HCT116 (cell line): ENCODE data around the gene HNRNPA2B1. TPM values are rescaled to one million over a fixed set of nuclear protein-coding genes. Genes with fewer than 3 reads are reported as not detected.

ENCODE experiments used
- ATAC-seq: fragments of 200-7000 bp; cut with Tn5 transposase; 2 replicates; pipeline ENCODE4 v1.9.1; 2020; ENCODE audit warnings: mild to moderate bottlenecking, moderate library complexity
- BruUV-seq: library from RNA; stranded (reverse); fragments of 400-500 nt; replicated peaks from 2 replicates; lab custom pipeline; 2021; lab: Mats Ljungman, UMichigan
- CTCF ChIA-PET: fragments of 300-600 bp; sonication (Branson Sonifier 250); formaldehyde crosslinking; loops from one replicate; lab custom pipeline; 2021; ENCODE audit warnings: antibody characterized with exemption; lab: Charles Lee
- POLR2A ChIA-PET: fragments of 300-600, 350-600 bp; sonication (Branson Sonifier 250); formaldehyde crosslinking; loops from one replicate; lab custom pipeline; 2021; ENCODE audit warnings: antibody characterized with exemption; lab: Charles Lee
- RAD21 ChIA-PET, 2 experiments: fragments of 300-600 bp; sonication (Branson Sonifier 250); formaldehyde crosslinking; loops; one replicate each; lab custom pipeline; 2023; ENCODE audit warnings: low total read pairs in 2 of 2; ENCODE audit not compliant: uncharacterized antibody in 2 of 2, unreplicated experiment in 2 of 2, low non-redundant PET in 1 of 2; lab: Charles Lee
- DNase-seq: peaks from one replicate; pipeline ENCODE4 v3.0.0-alpha.2; 2010; ENCODE audit warnings: low read depth, low spot score
- H2AFZ ChIP-seq: fragments of 200-600 bp; shearing (Covaris generic), sonication (generic); 2 replicates; pipeline ENCODE4 v1.6.1; 2017; ENCODE audit warnings: low read depth, mixed run types, mixed read lengths, antibody characterized with exemption, low read length; ENCODE audit not compliant: poor library complexity, severe bottlenecking
- H3K27ac ChIP-seq: 2 replicates; pipeline ENCODE4 v1.5.1; 2012; ENCODE audit warnings: low read depth, low read length
- H3K27me3 ChIP-seq: fragments of 200-600 bp; sonication (generic); 2 replicates; pipeline ENCODE4 v1.6.1; 2016; ENCODE audit warnings: mixed run types, low read length, mixed read lengths; ENCODE audit not compliant: insufficient read depth
- H3K36me3 ChIP-seq, 2 experiments: fragments of 200-500 bp in 1 of 2; fragments of 200-600 bp in 1 of 2; sonication (Bioruptor generic) in 1 of 2; sonication (generic) in 1 of 2; 2 replicates each; pipeline versions ENCODE4 v1.5.1 to v1.6.1; 2014 to 2016; ENCODE audit warnings: low read length in 2 of 2, inconsistent platforms in 1 of 2, mixed read lengths in 1 of 2, mixed run types in 1 of 2; ENCODE audit not compliant: insufficient read depth in 2 of 2, control insufficient read depth in 1 of 2
- H3K4me1 ChIP-seq, 2 experiments: fragments of 200-600 bp in 1 of 2; sonication (generic) in 1 of 2; 2 replicates each; pipeline versions ENCODE4 v1.5.1 to v1.6.1; 2012 to 2017; ENCODE audit warnings: low read length in 2 of 2, inconsistent platforms in 1 of 2, mild to moderate bottlenecking in 1 of 2, mixed read lengths in 1 of 2, mixed run types in 1 of 2, moderate library complexity in 1 of 2; ENCODE audit not compliant: insufficient read depth in 2 of 2, control insufficient read depth in 1 of 2
- H3K4me2 ChIP-seq: fragments of 200-600 bp; sonication (generic); 2 replicates; pipeline ENCODE4 v1.6.1; 2017; ENCODE audit warnings: mixed run types, low read length, mixed read lengths
- H3K4me3 ChIP-seq, 2 experiments: fragments of 200-600 bp in 1 of 2; sonication (generic) in 1 of 2; replicated peaks in 1 of 2; 2 replicates each; pipeline ENCODE4 v1.5.1; 2011 to 2016; ENCODE audit warnings: low read length in 2 of 2, control low read depth in 1 of 2, low read depth in 1 of 2, mild to moderate bottlenecking in 1 of 2, mixed read lengths in 1 of 2, mixed run types in 1 of 2
- H3K79me2 ChIP-seq: fragments of 200-600 bp; sonication (generic); 2 replicates; pipeline ENCODE4 v1.6.1; 2017; ENCODE audit warnings: mild to moderate bottlenecking, mixed run types, low read length, moderate library complexity, mixed read lengths; ENCODE audit not compliant: insufficient read depth
- H3K9ac ChIP-seq: fragments of 200-600 bp; sonication (generic); 2 replicates; pipeline ENCODE4 v1.6.1; 2016; ENCODE audit warnings: low read length, mixed read lengths
- H3K9me2 ChIP-seq: fragments of 200-600 bp; sonication (generic), shearing (Covaris generic); 2 replicates; pipeline ENCODE4 v1.6.1; 2017; ENCODE audit warnings: mixed run types, mild to moderate bottlenecking, moderate library complexity; ENCODE audit not compliant: insufficient read depth
- H3K9me3 ChIP-seq, 2 experiments: fragments of 200-500 bp in 1 of 2; fragments of 200-600 bp in 1 of 2; sonication (Bioruptor generic) in 1 of 2; sonication (generic) in 1 of 2; 2 replicates each; pipeline ENCODE4 v1.6.1; 2014 to 2017; ENCODE audit warnings: low read length in 2 of 2, mixed read lengths in 2 of 2, inconsistent platforms in 1 of 2, low read depth in 1 of 2, mild to moderate bottlenecking in 1 of 2, mixed run types in 1 of 2, moderate library complexity in 1 of 2; ENCODE audit not compliant: control insufficient read depth in 1 of 2, insufficient read depth in 1 of 2
- H4K20me1 ChIP-seq: fragments of 200-600 bp; sonication (generic), shearing (Covaris generic); 2 replicates; pipeline ENCODE4 v1.6.1; 2017; ENCODE audit warnings: mixed run types, mild to moderate bottlenecking, moderate library complexity; ENCODE audit not compliant: insufficient read depth
- CBX3 ChIP-seq: IDR thresholded peaks from 2 replicates; pipeline ENCODE4 v1.6.1; 2012; ENCODE audit warnings: low read depth
- CEBPB ChIP-seq: IDR thresholded peaks from 2 replicates; pipeline ENCODE4 v1.6.1; 2012; ENCODE audit warnings: low read depth
- EZH2phosphoT487 ChIP-seq: fragments of 200-600 bp; IDR thresholded peaks from 2 replicates; pipeline ENCODE4 v1.6.1; 2018; ENCODE audit warnings: antibody characterized with exemption, borderline replicate concordance
- FOSL1 ChIP-seq: IDR thresholded peaks from 2 replicates; pipeline ENCODE4 v1.6.1; 2012; ENCODE audit warnings: low read depth
- JUND ChIP-seq: IDR thresholded peaks from 2 replicates; pipeline ENCODE4 v1.6.1; 2012
- POLR2A ChIP-seq: IDR thresholded peaks from 2 replicates; pipeline ENCODE4 v1.7.0; 2011; ENCODE audit warnings: borderline replicate concordance; ENCODE audit not compliant: insufficient read depth, insufficient read length; ENCODE audit errors: extremely low read depth
- POLR2AphosphoS5 ChIP-seq: IDR thresholded peaks from 2 replicates; pipeline ENCODE4 v1.6.1; 2011; ENCODE audit warnings: mild to moderate bottlenecking, low read depth, low read length, moderate library complexity
- RAD21 ChIP-seq: IDR thresholded peaks from 2 replicates; pipeline ENCODE4 v1.6.1; 2012; ENCODE audit warnings: low read depth, mild to moderate bottlenecking
- SP1 ChIP-seq: IDR thresholded peaks from 2 replicates; pipeline ENCODE4 v1.6.1; 2012; ENCODE audit warnings: low read depth
- SRF ChIP-seq: IDR thresholded peaks from 2 replicates; pipeline ENCODE4 v1.6.1; 2012; ENCODE audit warnings: low read depth
- YY1 ChIP-seq: IDR thresholded peaks from 2 replicates; pipeline ENCODE4 v1.6.1; 2011; ENCODE audit warnings: low read length, low read depth, moderate library complexity, mild to moderate bottlenecking; ENCODE audit not compliant: insufficient replicate concordance; ENCODE audit errors: extremely low read depth
- ZFX ChIP-seq: fragments of 450-650 bp; IDR thresholded peaks from 2 replicates; pipeline ENCODE4 v1.6.1; 2017
- ZNF274 ChIP-seq: fragments of 200-500 bp; sonication (Bioruptor generic); IDR thresholded peaks from 2 replicates; pipeline ENCODE4 v1.6.1; 2014; ENCODE audit warnings: mild to moderate bottlenecking, low read depth, low read length, inconsistent platforms
- intact Hi-C: fragments of 100-400 bp; cut with micrococcal nuclease; formaldehyde crosslinking; loops from 2 replicates; pipeline ENCODE4 v1.10.0; 2022
- total RNA-seq: library from RNA; stranded (reverse); gene quantifications from one replicate; pipeline ENCODE4 v1.2.1, GENCODE V29; 2021; ENCODE audit not compliant: unreplicated experiment
- TF ChIP-seq, protein P1 (sequence below): IDR thresholded peaks from 2 replicates; pipeline ENCODE4 v1.6.1; 2012
- TF ChIP-seq, protein P2 (sequence below): IDR thresholded peaks from 2 replicates; pipeline ENCODE4 v1.6.1; 2012
- TF ChIP-seq, protein P3 (sequence below): IDR thresholded peaks from 2 replicates; pipeline ENCODE4 v1.6.1; 2012; ENCODE audit warnings: low read depth

The HNRNPA2B1 gene
- total RNA-seq, 1 experiment from 2014 or later: 870 TPM

DNA sequence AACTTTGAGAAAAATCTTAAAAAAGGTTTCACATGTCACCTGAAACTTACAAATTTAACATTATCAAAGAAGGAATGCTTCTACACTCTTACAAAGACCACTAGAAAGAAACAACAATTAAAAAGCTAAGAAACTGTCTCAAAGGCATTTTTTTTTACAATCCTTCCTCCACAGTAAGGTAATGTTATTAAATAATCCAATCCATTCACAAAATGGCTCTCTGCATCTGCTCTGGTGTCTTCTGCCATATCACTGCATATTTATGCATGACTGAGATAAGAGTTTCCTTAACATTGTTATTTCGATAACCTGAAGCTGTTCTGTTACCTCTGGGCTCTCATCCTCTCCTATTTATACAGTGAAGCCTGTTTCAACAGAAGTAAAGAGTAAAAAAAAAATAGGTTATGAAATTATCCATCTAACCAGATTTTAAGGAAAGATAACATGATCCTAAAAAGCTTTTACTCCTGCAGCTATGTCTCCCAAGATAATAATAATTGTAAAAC lies 8.5 kb downstream of the HNRNPA2B1 start:
- Histone ChIP-seq H2AFZ (no peak overlapping the region), H3K4me1 (peaks cover 0 to 4% of the 10 kb centered on the region in 2 experiments; a peak in 1 of 4 replicates), H3K27me3 (no peaks in the 10 kb centered on the region), H3K9ac (no peak overlapping the region), H3K36me3 (peaks cover 77 to 79% of the 10 kb centered on the region in 2 experiments), H4K20me1 (peaks cover 92% of the 10 kb centered on the region), H3K4me3 (no peak overlapping the region), H3K27ac (no peak overlapping the region), H3K9me3 (no peaks in the 10 kb centered on the region), H3K9me2 (no peaks in the 10 kb centered on the region), H3K4me2 (no peak overlapping the region), H3K79me2 (peaks cover 80% of the 10 kb centered on the region)
- ChIA-PET POLR2A (interaction anchor here (0.8 to 2.3 kb wide), 4 partner anchors 8 to 101 kb away, joined by 3 to 12 read pairs (median 4); partner anchors contain the start of gene HNRNPA2B1), RAD21 (no interaction called here), CTCF (interaction anchor here (1.6 to 2.0 kb wide), 2 partner anchors 101 to 299 kb away, joined by 5 to 6 read pairs; no protein-coding TSS in a partner anchor)
- BruUV-seq: TSS peak; percentile 33
- intact Hi-C loops: loop anchor here (2.0 kb wide), 1 partner anchor 101 kb away; no protein-coding TSS in a partner anchor
- ATAC-seq: no peak
- DNase-seq: no peak
- TF ChIP-seq, protein P1, sequence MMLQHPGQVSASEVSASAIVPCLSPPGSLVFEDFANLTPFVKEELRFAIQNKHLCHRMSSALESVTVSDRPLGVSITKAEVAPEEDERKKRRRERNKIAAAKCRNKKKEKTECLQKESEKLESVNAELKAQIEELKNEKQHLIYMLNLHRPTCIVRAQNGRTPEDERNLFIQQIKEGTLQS: no peak
- no peak for TF ChIP-seq SP1
- no peak for TF ChIP-seq ZNF274

DNA sequence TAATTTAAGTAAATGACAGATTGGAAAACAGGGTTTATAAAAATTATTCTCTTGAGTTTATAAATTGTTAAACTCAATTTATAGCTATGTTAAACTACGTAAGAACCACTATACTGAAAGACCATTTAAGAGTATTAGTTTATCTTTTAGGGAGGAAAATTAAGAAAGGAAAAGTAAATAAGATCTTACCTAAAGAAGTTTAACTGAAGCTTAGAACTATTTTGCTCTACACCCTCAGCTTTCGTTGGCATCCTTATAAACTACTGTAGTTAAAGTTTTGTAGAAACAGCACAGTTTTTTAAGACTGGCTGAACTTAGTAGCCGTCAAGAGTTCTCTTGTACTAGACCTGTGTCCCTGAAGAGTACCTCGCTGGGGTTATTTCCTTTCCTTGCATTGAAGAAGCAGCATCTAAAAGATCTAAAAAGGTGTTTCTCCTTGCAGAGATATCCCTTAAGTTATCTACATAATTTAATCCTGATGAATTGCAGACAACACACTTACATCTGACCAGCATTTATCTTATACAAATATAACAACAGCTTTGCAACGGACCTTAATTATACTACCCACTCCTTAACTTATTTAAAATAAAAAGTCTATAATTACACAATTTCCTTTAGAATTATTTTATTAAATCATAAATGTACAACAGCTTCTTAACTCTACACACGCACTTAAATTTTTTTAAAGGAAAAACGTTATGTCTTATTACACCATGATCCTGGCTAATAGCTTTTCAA lies 9.1 kb downstream of the HNRNPA2B1 start:
- TF ChIP-seq ZFX (no peak), EZH2phosphoT487 (no peak), YY1 (no peak), FOSL1 (no peak), RAD21 (no peak), ZNF274 (no peak), POLR2AphosphoS5 (no peak), JUND (no peak), POLR2A (no peak), SRF (no peak), CEBPB (no peak), CBX3 (no peak)
- TF ChIP-seq, protein P2, sequence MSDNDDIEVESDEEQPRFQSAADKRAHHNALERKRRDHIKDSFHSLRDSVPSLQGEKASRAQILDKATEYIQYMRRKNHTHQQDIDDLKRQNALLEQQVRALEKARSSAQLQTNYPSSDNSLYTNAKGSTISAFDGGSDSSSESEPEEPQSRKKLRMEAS: no peak
- TF ChIP-seq, protein P1: no peak
- TF ChIP-seq, protein P3, sequence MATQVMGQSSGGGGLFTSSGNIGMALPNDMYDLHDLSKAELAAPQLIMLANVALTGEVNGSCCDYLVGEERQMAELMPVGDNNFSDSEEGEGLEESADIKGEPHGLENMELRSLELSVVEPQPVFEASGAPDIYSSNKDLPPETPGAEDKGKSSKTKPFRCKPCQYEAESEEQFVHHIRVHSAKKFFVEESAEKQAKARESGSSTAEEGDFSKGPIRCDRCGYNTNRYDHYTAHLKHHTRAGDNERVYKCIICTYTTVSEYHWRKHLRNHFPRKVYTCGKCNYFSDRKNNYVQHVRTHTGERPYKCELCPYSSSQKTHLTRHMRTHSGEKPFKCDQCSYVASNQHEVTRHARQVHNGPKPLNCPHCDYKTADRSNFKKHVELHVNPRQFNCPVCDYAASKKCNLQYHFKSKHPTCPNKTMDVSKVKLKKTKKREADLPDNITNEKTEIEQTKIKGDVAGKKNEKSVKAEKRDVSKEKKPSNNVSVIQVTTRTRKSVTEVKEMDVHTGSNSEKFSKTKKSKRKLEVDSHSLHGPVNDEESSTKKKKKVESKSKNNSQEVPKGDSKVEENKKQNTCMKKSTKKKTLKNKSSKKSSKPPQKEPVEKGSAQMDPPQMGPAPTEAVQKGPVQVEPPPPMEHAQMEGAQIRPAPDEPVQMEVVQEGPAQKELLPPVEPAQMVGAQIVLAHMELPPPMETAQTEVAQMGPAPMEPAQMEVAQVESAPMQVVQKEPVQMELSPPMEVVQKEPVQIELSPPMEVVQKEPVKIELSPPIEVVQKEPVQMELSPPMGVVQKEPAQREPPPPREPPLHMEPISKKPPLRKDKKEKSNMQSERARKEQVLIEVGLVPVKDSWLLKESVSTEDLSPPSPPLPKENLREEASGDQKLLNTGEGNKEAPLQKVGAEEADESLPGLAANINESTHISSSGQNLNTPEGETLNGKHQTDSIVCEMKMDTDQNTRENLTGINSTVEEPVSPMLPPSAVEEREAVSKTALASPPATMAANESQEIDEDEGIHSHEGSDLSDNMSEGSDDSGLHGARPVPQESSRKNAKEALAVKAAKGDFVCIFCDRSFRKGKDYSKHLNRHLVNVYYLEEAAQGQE: no peak
- H2AFZ ChIP-seq: no peak overlapping the region
- no peaks in the 10 kb centered on the region for H3K27me3 ChIP-seq
- no TSS peak for BruUV-seq
- no peak for ATAC-seq
- H3K9me3 ChIP-seq: no peaks in the 10 kb centered on the region
- ChIA-PET POLR2A (interaction anchor here (0.8 to 2.3 kb wide), 3 partner anchors 9 to 101 kb away, joined by 3 to 12 read pairs (median 4); partner anchors contain the start of gene HNRNPA2B1), RAD21 (no interaction called here), CTCF (interaction anchor here (2.0 kb wide), 1 partner anchor 298 kb away, joined by 5 read pairs; no protein-coding TSS in a partner anchor)
- DNase-seq: no peak
- H4K20me1 ChIP-seq: peaks cover 92% of the 10 kb centered on the region
- no peaks in the 10 kb centered on the region for H3K9me2 ChIP-seq
- H3K4me2 ChIP-seq: no peak overlapping the region
- peaks cover 74% of the 10 kb centered on the region for H3K79me2 ChIP-seq
- peaks cover 70 to 73% of the 10 kb centered on the region in 2 experiments for H3K36me3 ChIP-seq
- intact Hi-C loops: no loop called here
- H3K9ac ChIP-seq: no peak overlapping the region
- no peak overlapping the region for H3K4me3 ChIP-seq
- H3K4me1 ChIP-seq: no peaks in the 10 kb centered on the region
- no peak overlapping the region for H3K27ac ChIP-seq
